ENCODE data around the gene LMX1A.

DNA sequence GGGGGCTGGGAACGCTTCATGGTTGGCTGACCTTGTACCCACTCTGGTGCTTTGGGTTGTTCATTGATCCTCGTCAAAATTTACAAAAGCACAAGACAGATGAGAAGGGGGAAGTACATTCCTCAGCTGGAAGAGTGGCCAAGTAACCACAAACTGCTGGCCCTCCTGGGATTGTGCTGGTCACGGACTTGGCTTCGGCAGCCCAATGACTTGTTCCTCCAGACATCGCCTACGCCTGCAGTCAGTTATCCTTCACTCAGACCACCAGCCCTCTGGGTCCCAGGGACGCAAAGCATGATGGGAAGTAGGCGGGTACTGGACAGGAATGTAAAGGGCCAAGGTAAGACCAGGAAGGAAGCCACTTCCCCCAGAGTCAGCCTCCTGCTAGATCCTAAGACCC, 53.1 kb downstream of the LMX1A start:
- TF ChIP-seq, protein P1, sequence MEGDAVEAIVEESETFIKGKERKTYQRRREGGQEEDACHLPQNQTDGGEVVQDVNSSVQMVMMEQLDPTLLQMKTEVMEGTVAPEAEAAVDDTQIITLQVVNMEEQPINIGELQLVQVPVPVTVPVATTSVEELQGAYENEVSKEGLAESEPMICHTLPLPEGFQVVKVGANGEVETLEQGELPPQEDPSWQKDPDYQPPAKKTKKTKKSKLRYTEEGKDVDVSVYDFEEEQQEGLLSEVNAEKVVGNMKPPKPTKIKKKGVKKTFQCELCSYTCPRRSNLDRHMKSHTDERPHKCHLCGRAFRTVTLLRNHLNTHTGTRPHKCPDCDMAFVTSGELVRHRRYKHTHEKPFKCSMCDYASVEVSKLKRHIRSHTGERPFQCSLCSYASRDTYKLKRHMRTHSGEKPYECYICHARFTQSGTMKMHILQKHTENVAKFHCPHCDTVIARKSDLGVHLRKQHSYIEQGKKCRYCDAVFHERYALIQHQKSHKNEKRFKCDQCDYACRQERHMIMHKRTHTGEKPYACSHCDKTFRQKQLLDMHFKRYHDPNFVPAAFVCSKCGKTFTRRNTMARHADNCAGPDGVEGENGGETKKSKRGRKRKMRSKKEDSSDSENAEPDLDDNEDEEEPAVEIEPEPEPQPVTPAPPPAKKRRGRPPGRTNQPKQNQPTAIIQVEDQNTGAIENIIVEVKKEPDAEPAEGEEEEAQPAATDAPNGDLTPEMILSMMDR (IDR thresholded peaks at IDR 0.05): no peak
- TF ChIP-seq POLR2A (IDR thresholded peaks at IDR 0.05): no peak

All from adrenal gland (tissue), 5 donors.